ENCODE data around the gene MRPS15.

Gene MRPS15

DNA sequence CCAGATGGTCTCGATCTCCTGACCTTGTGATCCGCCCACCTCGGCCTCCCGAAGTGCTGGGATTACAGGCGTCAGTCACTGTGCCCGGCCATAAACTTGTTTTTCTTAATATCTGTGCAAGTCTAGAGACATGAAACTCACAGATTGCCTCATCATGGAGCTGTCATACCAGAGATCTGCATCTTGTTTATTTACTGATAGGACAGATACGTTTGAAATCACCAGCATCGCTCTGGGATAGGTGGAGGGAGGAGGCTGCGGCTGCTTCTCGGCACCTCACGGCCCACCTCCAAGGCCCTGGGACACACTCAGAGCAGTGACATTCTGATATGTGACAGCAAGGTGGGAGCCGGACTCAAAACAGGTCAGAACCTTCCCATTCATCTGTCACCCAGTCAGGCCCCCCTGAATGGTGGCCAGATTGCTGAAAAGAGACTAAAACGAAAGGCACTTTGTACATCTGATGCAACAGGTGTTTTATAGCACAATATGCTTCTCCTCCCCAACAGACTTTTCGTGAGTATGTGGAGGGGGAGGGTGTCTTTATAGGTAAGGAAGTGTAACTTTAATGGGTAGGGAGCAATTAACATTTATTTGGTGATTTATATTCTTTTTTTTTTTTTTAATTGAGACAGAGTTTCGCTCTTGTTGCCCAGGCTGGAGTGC lies 48.4 kb downstream of the MRPS15 start:
- TF ChIP-seq EZH2 (IDR thresholded peaks at IDR 0.05): no peak
- no peak for TF ChIP-seq POLR2AphosphoS5 (IDR thresholded peaks at IDR 0.05; ENCODE audit: borderline replicate concordance, low read depth, low read length)
- Histone ChIP-seq H3K4me3 (no peak overlapping the region), H3K9ac (ENCODE audit: insufficient read length) (no peak overlapping the region), H3K9me3 (ENCODE audit: low read depth, low read length) (no peaks in the 10 kb centered on the region; the same call in 1 of the 2 replicates), H3K36me3 (ENCODE audit: insufficient read depth, low read length) (no peaks in the 10 kb centered on the region), H3K27ac (no peak overlapping the region)
- DNase-seq (ENCODE audit: low read depth, low spot score): no peak

DNA sequence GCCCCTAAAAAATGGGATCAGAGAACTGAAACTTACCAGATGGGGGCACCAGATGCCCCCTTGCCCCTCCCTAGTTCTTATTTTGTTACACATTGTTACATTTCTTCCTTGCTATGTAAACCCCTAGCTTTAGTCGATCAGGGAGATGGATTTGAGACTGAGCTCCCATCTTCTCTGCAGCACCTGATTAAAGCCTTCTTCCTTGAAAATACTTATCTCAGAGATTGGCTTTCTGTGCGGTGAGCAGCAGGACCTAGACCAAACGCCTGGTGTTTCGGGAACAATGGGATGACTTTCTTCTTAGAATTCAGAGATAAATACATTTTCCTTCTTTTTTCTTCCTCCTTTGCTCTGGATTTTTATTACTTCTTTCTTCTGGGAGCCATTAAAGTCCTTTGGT lies 49.8 kb downstream of the MRPS15 start:
- DNase-seq (ENCODE audit: low read depth, low spot score): no peak
- TF ChIP-seq POLR2AphosphoS5 (IDR thresholded peaks at IDR 0.05; ENCODE audit: borderline replicate concordance, low read depth, low read length): no peak
- no peak for TF ChIP-seq FOXP2 (optimal IDR thresholded peaks at IDR 0.05; ENCODE audit: control extremely low read depth, extremely low read length, insufficient read depth)
- no peak for TF ChIP-seq EZH2 (IDR thresholded peaks at IDR 0.05)
- Histone ChIP-seq H3K9ac (ENCODE audit: insufficient read length) (no peak overlapping the region), H3K36me3 (ENCODE audit: insufficient read depth, low read length) (no peaks in the 10 kb centered on the region), H3K4me3 (no peak overlapping the region), H3K9me3 (ENCODE audit: low read depth, low read length) (no peaks in the 10 kb centered on the region; the same call in 1 of the 2 replicates), H3K27ac (no peak overlapping the region)

DNA sequence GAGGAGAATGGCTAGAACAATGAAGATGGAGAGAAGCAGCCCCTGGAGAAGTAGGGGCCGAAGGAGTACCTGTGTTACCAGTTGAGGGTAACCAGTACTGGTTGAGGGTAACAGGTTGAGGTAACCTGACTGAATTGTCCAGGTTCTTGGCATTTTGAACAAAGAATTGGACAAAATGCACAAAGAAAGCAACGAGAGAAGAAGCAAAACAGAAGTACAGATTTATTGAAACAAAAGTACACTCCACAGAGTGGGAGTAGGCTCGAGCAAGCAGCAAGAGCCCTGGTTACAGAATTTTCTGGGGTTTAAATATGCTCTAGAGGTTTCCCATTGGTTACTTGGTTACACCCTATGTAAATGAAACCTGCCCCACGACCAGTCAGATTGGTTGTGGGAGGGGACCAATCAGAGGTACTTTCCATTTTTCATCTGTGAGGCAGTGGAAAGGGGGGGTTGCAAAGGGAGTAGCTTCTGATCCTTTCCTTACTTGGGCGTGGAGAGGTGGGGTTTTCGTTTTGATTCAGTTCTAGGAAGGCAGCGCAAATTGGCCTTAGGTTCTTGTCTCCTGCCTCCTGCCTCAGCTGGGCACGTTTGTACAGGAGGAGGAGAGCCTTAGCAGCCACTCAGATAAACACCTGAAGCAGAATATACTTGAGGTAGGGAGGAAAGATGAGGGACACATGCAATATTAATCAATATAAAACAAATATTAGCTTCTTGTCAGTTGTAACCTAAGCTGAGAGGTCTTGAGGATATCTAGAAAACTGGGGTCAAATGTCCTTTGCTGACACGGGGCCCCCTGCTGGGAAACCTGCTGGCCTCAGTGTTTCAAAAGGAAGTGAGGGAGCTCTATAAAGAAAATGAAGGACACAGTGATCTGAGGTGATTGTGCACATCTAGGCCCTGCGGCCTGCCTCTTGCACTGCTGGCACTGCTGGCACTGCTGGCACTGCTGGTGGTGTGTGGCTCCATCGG lies 52.2 kb downstream of the MRPS15 start:
- no peak for TF ChIP-seq POLR2AphosphoS5 (IDR thresholded peaks at IDR 0.05; ENCODE audit: borderline replicate concordance, low read depth, low read length)
- H3K9ac ChIP-seq (ENCODE audit: insufficient read length): no peak overlapping the region
- no peak overlapping the region for H3K4me3 ChIP-seq
- no peak for DNase-seq (ENCODE audit: low read depth, low spot score)
- H3K27ac ChIP-seq: no peak overlapping the region
- no peaks in the 10 kb centered on the region for H3K36me3 ChIP-seq (ENCODE audit: insufficient read depth, low read length)
- no peaks in the 10 kb centered on the region; the same call in 1 of the 2 replicates for H3K9me3 ChIP-seq (ENCODE audit: low read depth, low read length)

DNA sequence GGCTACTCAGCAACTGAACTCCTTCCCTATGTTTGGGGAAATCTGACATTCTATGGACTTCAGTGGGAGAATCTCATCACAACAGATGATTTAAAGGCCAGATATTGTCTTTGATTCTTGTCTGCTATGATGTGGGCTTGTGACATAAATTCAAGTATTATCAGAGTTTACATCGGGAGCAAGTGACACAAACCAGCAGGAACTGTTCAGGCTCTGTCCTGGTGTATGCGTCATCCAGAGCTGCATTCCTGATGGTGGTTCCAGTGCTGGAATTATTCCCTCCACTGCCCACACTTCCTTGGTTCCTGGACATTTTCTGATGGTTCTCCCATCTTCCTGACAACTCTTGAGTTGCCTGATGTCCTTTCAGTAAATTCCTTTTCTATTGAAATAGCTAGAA lies 55.7 kb downstream of the MRPS15 start:
- Histone ChIP-seq H3K9me3 (ENCODE audit: low read depth, low read length) (no peaks in the 10 kb centered on the region; the same call in 1 of the 2 replicates), H3K36me3 (ENCODE audit: insufficient read depth, low read length) (no peaks in the 10 kb centered on the region), H3K4me3 (no peak overlapping the region), H3K9ac (ENCODE audit: insufficient read length) (no peak overlapping the region), H3K27ac (peak overlapping the region; percentile 71)
- TF ChIP-seq POLR2AphosphoS5 (IDR thresholded peaks at IDR 0.05; ENCODE audit: borderline replicate concordance, low read depth, low read length) (no peak), EZH2 (IDR thresholded peaks at IDR 0.05) (no peak), FOXP2 (optimal IDR thresholded peaks at IDR 0.05; ENCODE audit: control extremely low read depth, extremely low read length, insufficient read depth) (no peak)
- no peak for DNase-seq (ENCODE audit: low read depth, low spot score)

DNA sequence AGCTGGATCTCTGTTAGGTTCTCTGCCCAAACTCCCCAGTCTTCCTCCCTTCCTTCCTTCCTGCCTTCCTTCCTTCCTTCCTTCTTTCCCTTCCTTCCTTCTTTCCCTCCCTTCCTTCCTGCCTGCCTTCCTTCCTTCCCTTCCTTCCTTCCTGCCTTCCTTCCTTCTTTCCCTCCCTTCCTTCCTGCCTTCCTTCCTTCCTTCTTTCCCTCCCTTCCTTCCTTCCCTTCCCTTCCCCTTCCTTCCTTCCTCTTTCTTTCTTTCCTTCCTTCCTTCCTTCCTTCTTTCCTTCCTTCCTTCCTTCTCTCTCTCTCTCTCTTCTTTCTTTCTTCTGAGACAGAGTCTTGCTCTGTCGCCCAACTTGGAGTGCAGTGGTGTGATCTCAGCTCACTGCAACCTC lies 57.7 kb downstream of the MRPS15 start:
- Histone ChIP-seq H3K4me3 (no peak overlapping the region), H3K36me3 (ENCODE audit: insufficient read depth, low read length) (no peaks in the 10 kb centered on the region), H3K9ac (ENCODE audit: insufficient read length) (no peak overlapping the region), H3K9me3 (ENCODE audit: low read depth, low read length) (no peaks in the 10 kb centered on the region), H3K27ac (peak overlapping the region; percentile 93)
- DNase-seq (ENCODE audit: low read depth, low spot score): no peak
- TF ChIP-seq POLR2AphosphoS5 (IDR thresholded peaks at IDR 0.05; ENCODE audit: borderline replicate concordance, low read depth, low read length): no peak
- TF ChIP-seq FOXP2 (optimal IDR thresholded peaks at IDR 0.05; ENCODE audit: control extremely low read depth, extremely low read length, insufficient read depth): no peak
- TF ChIP-seq EZH2 (IDR thresholded peaks at IDR 0.05): no peak

All from SK-N-MC (cell line).